ENCODE results near the gene AARS2.

DNA sequence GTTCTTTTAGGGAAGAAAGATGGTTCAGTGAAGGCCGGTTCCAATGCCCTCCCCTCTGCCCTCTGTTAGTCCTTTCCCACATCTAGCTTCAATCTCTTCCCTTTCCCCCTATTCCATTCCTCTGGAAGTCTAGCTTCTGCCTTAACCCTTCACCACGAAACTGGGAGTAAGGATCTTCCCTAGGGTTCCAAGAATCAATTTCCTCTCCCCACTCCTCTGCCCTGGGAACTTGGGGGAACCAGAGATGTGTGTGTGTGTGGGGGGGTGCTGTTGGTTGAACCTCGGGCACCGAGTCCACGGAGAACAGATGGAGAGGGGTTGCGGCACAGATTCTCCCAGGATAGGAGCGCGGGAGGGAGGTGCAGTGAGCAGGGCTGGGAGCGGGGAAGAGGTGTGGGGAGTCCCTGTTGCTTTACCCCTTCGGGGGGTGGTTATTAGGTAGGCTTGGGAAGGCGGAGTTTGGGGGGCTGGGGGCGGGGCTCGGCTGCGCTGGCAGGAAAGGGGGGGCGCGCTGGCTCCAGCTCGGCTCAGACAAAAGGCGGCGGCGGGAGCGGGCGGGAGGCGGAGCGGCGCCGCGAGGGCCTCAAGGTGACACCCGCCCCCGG, 43.1 kb downstream of the AARS2 start, which contains the start of gene TMEM151B:
- TF ChIP-seq, protein P1, sequence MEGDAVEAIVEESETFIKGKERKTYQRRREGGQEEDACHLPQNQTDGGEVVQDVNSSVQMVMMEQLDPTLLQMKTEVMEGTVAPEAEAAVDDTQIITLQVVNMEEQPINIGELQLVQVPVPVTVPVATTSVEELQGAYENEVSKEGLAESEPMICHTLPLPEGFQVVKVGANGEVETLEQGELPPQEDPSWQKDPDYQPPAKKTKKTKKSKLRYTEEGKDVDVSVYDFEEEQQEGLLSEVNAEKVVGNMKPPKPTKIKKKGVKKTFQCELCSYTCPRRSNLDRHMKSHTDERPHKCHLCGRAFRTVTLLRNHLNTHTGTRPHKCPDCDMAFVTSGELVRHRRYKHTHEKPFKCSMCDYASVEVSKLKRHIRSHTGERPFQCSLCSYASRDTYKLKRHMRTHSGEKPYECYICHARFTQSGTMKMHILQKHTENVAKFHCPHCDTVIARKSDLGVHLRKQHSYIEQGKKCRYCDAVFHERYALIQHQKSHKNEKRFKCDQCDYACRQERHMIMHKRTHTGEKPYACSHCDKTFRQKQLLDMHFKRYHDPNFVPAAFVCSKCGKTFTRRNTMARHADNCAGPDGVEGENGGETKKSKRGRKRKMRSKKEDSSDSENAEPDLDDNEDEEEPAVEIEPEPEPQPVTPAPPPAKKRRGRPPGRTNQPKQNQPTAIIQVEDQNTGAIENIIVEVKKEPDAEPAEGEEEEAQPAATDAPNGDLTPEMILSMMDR (conservative IDR thresholded peaks at IDR 0.05): no peak
- TF ChIP-seq EZH2 (IDR thresholded peaks at IDR 0.05; ENCODE audit: low read depth): no peak
